Measurements from ENCODE around the gene KLHDC10.
A peak's percentile ranks its signal among the peaks of the same experiment; 100 is the strongest.
"Not testable (repeated sequence)": the region's sequence is repeated elsewhere in the genome, so short reads cannot be mapped to it uniquely, and the experiment has no call there.

Gene KLHDC10

DNA sequence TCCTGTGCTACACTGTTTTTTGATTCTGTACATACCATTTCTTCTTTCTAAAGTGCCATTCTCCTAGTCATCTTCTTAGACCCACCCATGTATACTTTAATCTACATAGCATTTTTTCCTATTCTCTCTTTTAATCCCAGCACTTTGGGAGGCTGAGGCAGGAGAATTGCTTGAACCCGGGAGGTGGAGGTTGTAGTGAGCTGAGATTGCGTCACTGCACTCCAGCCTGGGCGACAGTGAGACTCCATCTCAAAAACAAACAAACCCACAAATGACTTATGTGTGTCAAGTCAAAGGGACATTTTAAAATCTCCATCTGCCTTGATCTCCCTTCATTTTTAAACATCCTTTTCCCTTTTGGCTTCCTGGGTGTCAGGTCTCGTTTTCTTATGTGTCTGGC, 13.2 kb downstream of the KLHDC10 start:
- DNase-seq: not testable (repeated sequence)

DNA sequence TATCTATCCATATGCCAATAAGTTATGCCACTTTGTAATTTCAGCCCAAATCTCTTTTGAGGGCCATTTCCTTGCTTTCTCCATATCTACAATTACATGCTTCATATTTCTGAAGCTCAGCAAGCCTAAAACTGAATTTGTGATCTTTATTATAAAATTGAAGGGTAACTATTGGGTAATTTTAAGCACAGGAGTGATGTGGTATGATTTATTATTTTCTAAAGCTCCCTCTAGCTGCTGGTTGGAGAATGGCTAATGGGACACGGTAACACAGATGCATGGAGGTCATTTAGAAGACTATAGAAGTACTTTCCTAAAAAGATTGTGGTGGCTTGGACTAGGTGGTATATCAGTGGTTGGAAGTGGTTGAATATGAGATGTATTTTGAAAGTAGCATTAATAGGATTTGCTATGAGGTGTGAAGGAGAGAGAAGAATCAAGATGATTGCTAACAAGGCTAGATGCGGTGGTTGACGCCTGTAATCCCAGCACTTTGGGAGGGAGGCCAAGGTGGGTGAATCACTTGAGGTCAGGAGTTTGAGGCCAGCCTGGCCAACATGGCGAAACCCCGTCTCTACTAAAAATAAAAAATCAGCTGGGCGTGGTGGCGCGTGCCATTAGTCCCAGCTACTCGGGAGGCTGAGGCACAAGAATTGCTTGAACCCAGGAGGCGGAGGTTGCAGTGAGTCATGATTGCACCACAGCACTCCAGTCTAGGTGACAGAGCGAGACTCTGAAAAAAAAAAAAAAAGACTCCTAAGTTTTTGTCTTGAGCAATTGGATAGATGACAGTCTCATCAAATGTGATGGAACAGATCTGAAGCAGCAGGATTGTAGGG, 13.9 kb downstream of the KLHDC10 start:
- peak; percentile 45 for DNase-seq

DNA sequence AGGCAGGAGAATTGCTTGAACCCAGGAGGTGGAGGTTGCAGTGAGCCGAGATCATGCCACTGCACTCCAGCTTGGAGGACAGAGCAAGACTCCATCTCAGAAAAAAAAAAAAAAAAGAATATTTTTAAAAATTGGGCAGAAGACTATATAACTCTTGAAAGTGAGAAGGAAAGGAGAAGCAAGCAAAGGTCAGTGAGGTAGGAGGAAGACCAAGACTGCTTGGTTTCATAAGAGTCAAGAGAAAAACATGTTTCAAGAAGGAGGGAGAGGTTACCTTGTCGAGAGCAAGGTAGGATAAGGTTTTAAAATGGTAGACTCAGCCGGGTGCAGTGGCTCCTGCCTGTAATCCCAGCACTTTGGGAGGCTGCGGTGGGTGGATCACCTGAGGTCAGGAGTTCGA, 14.9 kb downstream of the KLHDC10 start:
- DNase-seq: not testable (repeated sequence)

DNA sequence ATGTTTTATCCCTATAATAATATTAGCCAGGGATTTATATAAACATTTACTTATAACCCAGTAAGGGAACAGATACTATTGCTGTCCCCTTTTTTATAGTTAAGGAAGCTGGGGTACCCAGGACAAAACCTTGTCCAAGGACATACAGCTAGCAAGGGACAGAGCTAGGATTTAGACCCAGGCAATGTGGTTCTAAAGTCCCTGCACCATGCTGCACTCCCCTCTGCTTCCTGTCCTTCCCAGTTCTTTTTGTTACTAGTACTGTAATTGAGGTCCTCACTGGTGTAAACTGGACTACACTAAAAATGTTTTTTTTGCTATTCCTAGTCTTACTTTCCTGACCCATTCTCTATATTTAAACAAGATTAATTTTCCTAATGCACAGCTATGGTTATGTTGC, 16.6 kb downstream of the KLHDC10 start:
- DNase-seq: no peak

DNA sequence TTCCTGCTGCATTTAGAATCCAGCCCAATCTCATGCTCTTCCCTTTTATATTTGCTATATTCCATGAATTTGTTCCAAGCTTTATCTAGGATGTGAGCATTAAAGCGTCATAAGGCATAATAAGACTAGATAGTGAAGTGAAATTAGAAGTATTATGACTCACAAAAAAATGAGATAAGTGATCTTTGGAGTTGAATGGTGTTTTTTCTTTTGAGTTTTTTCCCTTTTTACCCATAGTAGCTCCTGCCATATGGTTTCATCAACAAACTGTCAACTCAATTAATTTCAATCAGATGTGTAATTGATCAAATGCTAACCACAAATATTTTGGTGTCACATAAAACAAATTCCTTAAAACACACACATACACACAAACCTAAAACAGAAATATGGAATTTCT, 17.0 kb downstream of the KLHDC10 start:
- no peak for DNase-seq

DNA sequence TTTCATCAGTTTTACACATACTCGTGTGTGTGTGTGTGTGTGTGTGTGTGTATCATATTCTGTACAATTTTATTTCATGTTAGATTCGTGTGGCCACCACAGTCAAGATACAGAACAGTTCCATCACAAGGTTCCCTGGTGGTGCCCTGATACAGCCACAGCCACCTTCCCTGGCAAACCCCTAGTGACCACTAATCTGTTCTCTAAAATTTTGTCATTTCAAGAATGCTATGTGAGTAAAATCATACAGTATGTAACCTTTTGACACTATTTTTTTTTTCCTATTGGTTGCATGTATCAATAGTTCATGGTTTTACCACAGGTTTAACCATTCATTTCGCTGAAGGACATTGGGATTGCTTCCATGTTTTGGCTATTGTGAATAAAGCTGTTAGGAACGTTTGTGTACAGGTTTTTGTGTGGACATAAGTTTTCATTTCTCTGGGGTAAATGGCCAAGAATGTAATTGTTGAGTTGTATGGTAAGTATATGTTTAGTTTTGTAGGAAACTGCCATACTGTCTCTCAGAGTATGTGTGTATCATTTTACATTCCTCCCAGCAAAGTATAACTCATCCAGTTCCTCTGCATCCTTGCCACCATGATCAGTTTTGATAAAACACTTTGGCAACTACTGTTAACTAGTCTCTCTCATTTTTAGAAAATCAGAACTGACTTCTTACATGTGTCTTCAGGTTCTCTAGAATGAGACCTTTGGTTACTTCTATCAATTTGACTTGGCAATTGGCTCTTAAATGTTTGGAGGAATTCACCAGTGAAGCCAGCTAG, 20.6 kb downstream of the KLHDC10 start:
- DNase-seq: no peak

DNA sequence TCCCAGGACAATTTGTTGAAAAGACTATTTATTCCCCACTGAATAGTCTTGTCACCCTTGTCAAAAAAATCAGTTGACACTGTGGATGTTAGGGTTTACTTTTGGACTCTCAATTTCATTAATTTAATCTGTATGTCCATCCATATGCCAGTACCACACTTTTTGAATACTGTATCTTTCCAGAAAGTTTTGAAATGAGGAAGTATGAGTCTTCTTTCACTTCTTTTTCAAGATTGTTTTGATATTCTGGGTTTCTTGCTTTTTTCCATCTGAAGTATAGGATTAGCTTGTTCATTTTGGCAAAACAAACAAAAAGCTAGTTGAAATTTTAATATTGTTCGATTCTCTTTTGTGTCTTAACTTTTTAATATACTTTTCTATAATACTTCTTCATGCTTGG, 21.7 kb downstream of the KLHDC10 start:
- DNase-seq: no peak

DNA sequence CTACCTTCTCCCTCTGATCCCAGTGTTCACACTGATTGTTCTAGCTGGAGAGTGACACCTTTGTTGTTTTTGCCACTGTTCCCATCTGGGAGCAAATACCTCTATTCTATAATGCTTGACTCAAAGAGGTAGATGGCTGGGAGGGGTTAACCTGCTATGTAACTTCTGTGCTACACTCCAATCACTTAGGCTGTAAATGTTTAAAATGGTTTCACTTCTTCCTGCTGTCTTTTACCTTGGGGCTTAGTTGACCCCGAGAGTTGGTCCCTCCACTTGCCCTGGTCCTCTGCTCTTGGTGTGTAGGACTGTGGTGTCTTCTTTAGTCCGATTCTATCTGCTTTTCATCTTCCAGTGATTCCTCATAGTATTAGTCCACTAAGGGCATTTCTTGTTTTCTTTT, 22.3 kb downstream of the KLHDC10 start:
- DNase-seq: no peak

DNA sequence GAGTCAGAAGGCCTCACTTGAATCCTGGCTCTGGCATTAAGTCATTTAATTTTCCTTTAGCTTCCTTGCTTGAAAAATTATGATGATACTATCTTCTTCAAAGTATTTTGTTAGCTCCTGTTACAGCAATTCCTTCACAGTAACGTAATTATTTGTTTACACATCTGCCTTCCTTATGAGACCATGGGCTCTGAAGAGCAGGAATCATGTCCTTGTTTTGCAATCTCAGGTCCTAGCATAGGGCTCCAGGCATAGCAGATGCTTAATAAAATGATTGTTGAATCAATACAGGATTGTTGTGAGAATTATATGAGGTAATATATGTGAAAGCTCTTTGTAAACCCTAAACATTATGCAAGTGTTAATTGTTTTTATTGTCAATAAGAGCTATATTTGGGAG, 25.5 kb downstream of the KLHDC10 start:
- no peak for DNase-seq

DNA sequence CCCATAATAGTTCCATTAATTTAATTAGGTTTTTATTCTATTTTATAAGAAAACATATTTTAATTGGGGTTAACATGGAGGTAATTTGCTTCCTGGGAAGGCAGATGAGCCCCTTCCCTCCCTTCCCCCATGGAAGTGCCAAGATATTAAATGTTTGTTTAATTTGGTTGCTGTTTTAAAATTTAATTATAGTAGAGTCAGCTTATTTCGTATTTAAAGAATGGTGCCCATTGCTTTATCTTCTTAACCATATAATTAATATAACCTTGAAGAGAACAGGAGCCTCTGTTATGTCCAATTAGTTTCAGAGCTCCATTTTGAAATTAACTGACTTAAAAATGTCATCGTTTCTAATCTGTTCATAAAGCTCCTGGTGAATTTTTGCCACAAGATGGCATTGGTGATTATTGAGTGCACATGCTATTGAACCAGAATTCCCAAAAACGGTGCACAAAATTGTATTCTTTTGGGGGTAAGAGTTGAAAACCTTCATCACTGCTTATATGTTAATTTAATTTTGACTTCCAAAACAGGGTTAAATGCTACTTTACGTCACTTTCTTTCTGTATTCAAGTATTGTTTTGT, 26.0 kb downstream of the KLHDC10 start:
- no peak for DNase-seq

DNA sequence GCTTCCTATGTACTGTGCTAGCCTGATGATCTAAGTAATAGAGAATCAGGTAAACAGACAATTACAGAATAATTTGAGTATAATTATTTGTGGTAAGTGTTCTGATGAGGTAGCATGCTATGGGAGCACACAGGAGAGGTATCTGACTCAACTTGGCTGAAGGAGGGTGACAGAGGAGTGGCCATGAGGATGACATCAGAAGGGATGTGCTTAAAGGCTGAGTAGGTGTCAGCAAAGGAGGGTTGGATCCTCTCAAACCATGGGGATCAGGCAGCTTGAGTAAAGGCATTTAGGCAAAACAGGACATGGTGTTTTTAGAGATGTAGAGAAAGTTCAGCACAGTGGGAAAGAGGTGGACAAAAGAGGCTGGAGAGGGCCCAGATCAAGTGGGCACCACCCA, 29.0 kb downstream of the KLHDC10 start:
- no peak for DNase-seq

DNA sequence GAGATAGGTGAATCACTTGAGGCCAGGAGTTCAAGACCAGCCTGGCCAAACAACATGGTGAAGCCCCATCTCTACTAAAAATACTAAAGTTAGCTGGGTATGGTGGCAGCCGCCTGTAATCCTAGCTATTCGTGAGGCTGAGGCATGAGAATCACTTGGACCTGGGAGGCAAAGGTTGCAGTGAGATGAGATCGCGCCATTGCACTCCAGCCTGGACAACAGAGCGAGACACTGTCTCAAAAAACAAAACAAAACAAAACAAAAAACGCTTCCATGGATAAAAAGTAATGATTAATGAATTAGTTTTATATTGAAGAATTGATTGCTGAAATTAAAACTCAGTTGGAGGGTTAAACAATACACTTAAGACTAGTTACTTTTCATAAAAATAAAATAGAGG, 32.3 kb downstream of the KLHDC10 start:
- DNase-seq: no peak

GRCh38 chr7:130107949-130108674, 37.8 kb downstream of the KLHDC10 start:
- no peak for DNase-seq

GRCh38 chr7:130108809-130109208, 38.5 kb downstream of the KLHDC10 start:
- no peak for DNase-seq

- no peak for DNase-seq
Observed at GRCh38 chr7:130112093-130112492, 41.8 kb downstream of the KLHDC10 start.

DNA sequence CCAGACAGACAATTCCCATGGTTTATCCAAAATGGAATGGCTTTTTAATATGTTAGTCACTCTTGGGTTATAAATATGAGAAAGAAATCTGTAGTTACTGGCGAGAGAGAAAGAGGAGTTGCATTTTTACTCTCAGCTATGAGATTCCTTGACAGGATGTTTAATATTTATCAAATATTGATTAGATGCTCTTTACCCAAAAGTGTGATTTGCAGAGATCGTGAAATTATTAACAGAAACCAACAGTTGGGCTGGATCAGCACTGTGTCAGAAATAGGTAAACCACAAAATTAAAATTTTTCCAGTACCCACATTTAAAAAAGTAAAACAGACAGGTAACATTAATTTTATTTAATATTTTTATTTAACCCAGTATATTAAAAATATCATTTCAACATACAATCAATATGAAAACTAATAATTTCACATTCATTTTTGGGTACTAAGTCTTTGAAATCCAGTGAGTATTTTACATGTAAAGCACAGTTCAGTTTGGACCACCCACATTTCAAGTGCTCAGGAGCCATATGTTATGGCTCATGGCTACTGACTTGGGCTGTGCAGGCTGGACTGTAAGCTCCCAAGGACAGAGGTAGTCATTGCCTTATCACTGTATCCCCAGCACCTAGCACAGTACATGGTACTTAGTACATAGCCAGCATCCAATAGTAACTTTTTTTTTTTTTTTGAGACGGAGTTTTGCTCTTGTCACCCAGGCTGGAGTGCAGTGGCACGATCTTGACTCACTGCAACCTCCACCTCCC, 42.5 kb downstream of the KLHDC10 start:
- DNase-seq: no peak

DNA sequence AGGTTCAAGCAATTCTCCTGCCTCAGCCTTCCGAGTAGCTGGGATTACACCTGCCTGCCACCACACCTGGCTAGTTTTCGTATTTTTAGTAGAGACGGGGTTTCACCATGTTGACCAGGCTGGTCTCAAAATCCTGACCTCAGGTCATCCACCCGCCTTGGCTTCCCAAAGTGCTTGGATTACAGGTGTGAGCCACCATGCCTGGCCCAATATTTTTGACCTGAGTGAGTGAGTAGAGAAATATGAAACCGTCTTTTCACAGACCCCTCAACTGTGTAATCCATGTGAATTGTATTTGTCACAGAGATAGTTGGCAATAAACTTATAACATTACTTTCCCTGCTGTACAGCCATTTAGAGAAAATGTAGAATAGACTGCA, 43.1 kb downstream of the KLHDC10 start:
- not testable (repeated sequence) for DNase-seq

DNA sequence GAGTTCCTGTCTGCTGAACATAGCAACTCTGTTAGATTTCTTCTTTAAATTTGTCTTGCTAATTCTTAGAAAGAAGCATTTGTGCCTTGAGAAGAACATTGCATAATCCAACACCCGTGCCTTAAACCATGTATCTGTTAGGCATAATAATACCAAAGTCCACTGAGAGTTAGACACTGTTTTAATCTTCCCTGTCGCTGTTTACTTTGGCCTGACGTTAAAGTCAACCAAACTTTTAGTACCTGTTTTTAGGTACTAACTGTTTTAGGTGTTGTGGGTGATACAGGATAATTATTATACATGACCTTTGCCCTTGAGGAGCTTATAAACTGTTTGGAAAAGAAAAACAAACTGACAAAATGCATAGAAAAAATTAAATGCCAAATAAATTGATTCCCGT, 43.6 kb downstream of the KLHDC10 start:
- no peak for DNase-seq

GRCh38 chr7:130114374-130114773, 44.0 kb downstream of the KLHDC10 start:
- DNase-seq: no peak

DNA sequence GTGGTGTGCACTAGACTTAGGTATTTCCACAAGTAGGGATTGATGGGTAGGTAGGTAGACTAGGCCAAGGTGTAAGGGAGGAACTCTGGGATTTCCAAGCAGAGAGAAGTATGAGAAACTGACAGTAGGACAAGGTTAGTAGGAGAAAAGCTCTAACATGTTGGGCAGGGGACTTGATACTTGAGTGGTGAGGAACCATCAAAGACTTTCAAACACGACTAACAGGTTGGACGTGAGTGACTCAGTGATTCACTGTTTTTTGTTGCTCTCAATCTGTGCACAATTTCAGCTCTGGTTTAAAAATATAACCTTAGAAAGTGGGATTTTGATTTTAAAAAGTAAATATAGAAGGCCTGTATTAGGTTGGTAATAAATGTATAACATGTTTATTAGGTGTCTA, 44.4 kb downstream of the KLHDC10 start:
- DNase-seq: peak; percentile 44

GRCh38 chr7:130118294-130118693, 48.0 kb downstream of the KLHDC10 start:
- DNase-seq: no peak

DNA sequence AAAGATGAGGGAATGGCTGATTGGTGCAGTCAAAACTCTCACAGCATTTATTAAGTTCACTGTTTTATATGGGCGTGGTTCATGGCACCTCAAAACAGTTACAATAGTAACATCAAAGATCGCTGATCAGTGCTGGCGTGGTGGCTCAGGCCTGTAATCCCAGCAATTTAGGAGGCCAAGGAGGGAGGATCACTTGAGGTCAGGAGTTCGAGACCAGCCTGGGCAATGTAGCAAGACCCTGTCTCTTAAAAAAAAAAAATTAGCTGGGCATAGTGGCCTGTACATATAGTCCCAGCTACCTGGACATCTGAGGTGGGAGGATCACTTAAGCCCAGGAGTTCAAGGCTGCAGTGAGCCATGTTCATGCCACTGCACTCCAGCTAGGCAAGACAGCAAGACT, 48.5 kb downstream of the KLHDC10 start:
- DNase-seq: no peak

GRCh38 chr7:130123501-130123900, 53.2 kb downstream of the KLHDC10 start:
- DNase-seq: no peak

All from DMS53 (cell line).